H9 (cell line): ENCODE data around the gene CFAP97D1. TPM values are rescaled to one million over a fixed set of nuclear protein-coding genes. Genes with fewer than 3 reads are reported as not detected.

ENCODE experiments used
- DNase-seq: peaks from one replicate; pipeline ENCODE4 v3.0.0-alpha.2; 2017
- H2AFZ ChIP-seq: one replicate; pipeline ENCODE4 v1.6.1; 2013; ENCODE audit warnings: mild to moderate bottlenecking, low read length, control low read depth, moderate library complexity
- H2AK5ac ChIP-seq: 2 replicates; pipeline ENCODE4 v1.6.1; 2013; ENCODE audit warnings: low read length, control low read depth, mixed read lengths; ENCODE audit not compliant: insufficient read length
- H2BK120ac ChIP-seq: one replicate; pipeline ENCODE4 v1.6.1; 2013; ENCODE audit warnings: low read depth, mild to moderate bottlenecking, low read length, control low read depth, inconsistent platforms; ENCODE audit not compliant: poor library complexity, severe bottlenecking
- H2BK12ac ChIP-seq: 2 replicates; pipeline ENCODE4 v1.6.1; 2013; ENCODE audit warnings: low read length, control low read depth, mixed read lengths, low read depth; ENCODE audit not compliant: insufficient read length
- H2BK15ac ChIP-seq: 2 replicates; pipeline ENCODE4 v1.6.1; 2013; ENCODE audit warnings: low read depth, low read length, control low read depth
- H2BK20ac ChIP-seq: one replicate; pipeline ENCODE4 v1.6.1; 2013; ENCODE audit warnings: low read depth, mild to moderate bottlenecking, low read length, control low read depth, inconsistent platforms; ENCODE audit not compliant: poor library complexity, severe bottlenecking
- H2BK5ac ChIP-seq: 2 replicates; pipeline ENCODE4 v1.6.1; 2013; ENCODE audit warnings: low read length, control low read depth, mixed read lengths; ENCODE audit not compliant: insufficient read length
- H3K14ac ChIP-seq: 2 replicates; pipeline ENCODE4 v1.6.1; 2013; ENCODE audit warnings: low read length, control low read depth; ENCODE audit not compliant: insufficient read depth
- H3K18ac ChIP-seq: 2 replicates; pipeline ENCODE4 v1.6.1; 2013; ENCODE audit warnings: low read depth, mild to moderate bottlenecking, mixed read lengths, low read length, control low read depth; ENCODE audit not compliant: insufficient read length
- H3K23ac ChIP-seq: 2 replicates; pipeline ENCODE4 v1.6.1; 2013; ENCODE audit warnings: low read length, control low read depth, mixed read lengths, low read depth; ENCODE audit not compliant: insufficient read length
- H3K23me2 ChIP-seq: 2 replicates; pipeline ENCODE4 v1.6.1; 2013; ENCODE audit warnings: low read depth, mild to moderate bottlenecking, mixed read lengths, low read length, control low read depth; ENCODE audit not compliant: insufficient read length, poor library complexity, severe bottlenecking
- H3K27ac ChIP-seq: 2 replicates; pipeline ENCODE4 v1.5.1; 2013; ENCODE audit warnings: low read length, control low read depth, mixed read lengths, low read depth; ENCODE audit not compliant: insufficient read length
- H3K27me3 ChIP-seq: 2 replicates; pipeline ENCODE4 v1.6.1; 2013; ENCODE audit warnings: low read length, control low read depth, inconsistent platforms; ENCODE audit not compliant: insufficient read depth
- H3K4ac ChIP-seq: 2 replicates; pipeline ENCODE4 v1.6.1; 2013; ENCODE audit warnings: low read depth, mild to moderate bottlenecking, control low read depth, inconsistent platforms, low read length, moderate library complexity
- H3K4me1 ChIP-seq: 2 replicates; pipeline ENCODE4 v1.6.1; 2013; ENCODE audit warnings: low read length, control low read depth, inconsistent platforms; ENCODE audit not compliant: insufficient read depth
- H3K4me2 ChIP-seq: 2 replicates; pipeline ENCODE4 v1.6.1; 2013; ENCODE audit warnings: low read length, control low read depth, mixed read lengths; ENCODE audit not compliant: insufficient read length, insufficient read depth
- H3K56ac ChIP-seq: 2 replicates; pipeline ENCODE4 v1.6.1; 2013; ENCODE audit warnings: low read depth, mild to moderate bottlenecking, mixed read lengths, low read length, control low read depth; ENCODE audit not compliant: insufficient read length
- H3K79me1 ChIP-seq: 2 replicates; pipeline ENCODE4 v1.6.1; 2013; ENCODE audit warnings: low read depth, mild to moderate bottlenecking, moderate library complexity, low read length, control low read depth, inconsistent platforms; ENCODE audit not compliant: insufficient read depth, poor library complexity, severe bottlenecking
- H3K79me2 ChIP-seq: 2 replicates; pipeline ENCODE4 v1.6.1; 2013; ENCODE audit warnings: low read length, control low read depth, inconsistent platforms; ENCODE audit not compliant: insufficient read depth
- H3K9ac ChIP-seq: 2 replicates; pipeline ENCODE4 v1.6.1; 2013; ENCODE audit warnings: low read length, control low read depth, mixed read lengths; ENCODE audit not compliant: insufficient read length; ENCODE audit errors: extremely low read depth
- H3K9me3 ChIP-seq: one replicate; pipeline ENCODE4 v1.6.1; 2013; ENCODE audit warnings: low read depth, low read length, inconsistent platforms; ENCODE audit not compliant: control insufficient read depth
- H3T11ph ChIP-seq: one replicate; pipeline ENCODE4 v1.6.1; 2013; ENCODE audit warnings: mild to moderate bottlenecking, low read length, control low read depth, inconsistent platforms
- H4K20me1 ChIP-seq: one replicate; pipeline ENCODE4 v1.6.1; 2013; ENCODE audit not compliant: control insufficient read depth, insufficient read length, insufficient read depth
- H4K5ac ChIP-seq: 2 replicates; pipeline ENCODE4 v1.6.1; 2013; ENCODE audit warnings: low read depth, mild to moderate bottlenecking, mixed read lengths, low read length, control low read depth; ENCODE audit not compliant: insufficient read length
- H4K8ac ChIP-seq: replicated peaks from 2 replicates; pipeline ENCODE4 v1.6.1; 2013; ENCODE audit warnings: low read length, control low read depth, mixed read lengths, low read depth; ENCODE audit not compliant: insufficient read length
- H4K91ac ChIP-seq: 2 replicates; pipeline ENCODE4 v1.6.1; 2013; ENCODE audit warnings: low read depth, mild to moderate bottlenecking, moderate library complexity, mixed read lengths, low read length, control low read depth; ENCODE audit not compliant: insufficient read length
- H3K27ac Mint-ChIP-seq, 3 experiments: 2 replicates in 2 of 3; 3 replicates in 1 of 3; pipeline ENCODE4 v1.8.0; 2020 to 2021; ENCODE audit warnings: mixed read lengths in 3 of 3, mild to moderate bottlenecking in 1 of 3, moderate library complexity in 1 of 3
- H3K27me3 Mint-ChIP-seq: 2 replicates; pipeline ENCODE4 v1.8.0; 2021; ENCODE audit warnings: low read depth, mild to moderate bottlenecking, moderate library complexity, mixed read lengths
- H3K36me3 Mint-ChIP-seq, 3 experiments: 2 replicates in 2 of 3; 3 replicates in 1 of 3; pipeline ENCODE4 v1.8.0; 2020 to 2021; ENCODE audit warnings: low read depth in 3 of 3, mixed read lengths in 3 of 3; ENCODE audit not compliant: insufficient read depth in 1 of 3
- H3K4me1 Mint-ChIP-seq, 2 experiments: 2 replicates each; pipeline ENCODE4 v1.8.0; 2020; ENCODE audit warnings: mixed read lengths in 2 of 2
- H3K4me3 Mint-ChIP-seq, 2 experiments: 2 replicates in 1 of 2; 3 replicates in 1 of 2; pipeline ENCODE4 v1.8.0; 2020 to 2021; ENCODE audit warnings: mild to moderate bottlenecking in 2 of 2, mixed read lengths in 2 of 2, moderate library complexity in 1 of 2
- H3K9me3 Mint-ChIP-seq, 2 experiments: 2 replicates in 1 of 2; 3 replicates in 1 of 2; pipeline ENCODE4 v1.8.0; 2020; ENCODE audit warnings: mild to moderate bottlenecking in 2 of 2, mixed read lengths in 2 of 2, moderate library complexity in 1 of 2
- WGBS: extraction: QIAGEN DNeasy Blood & Tissue Kit; methylation state at CpG from one replicate; pipeline ENCODE4 v1.1.7; 2013; ENCODE audit warnings: missing lambda C conversion rate, low lambda C conversion rate, mixed read lengths; ENCODE audit not compliant: insufficient read length; ENCODE audit errors: extremely low coverage; 5-methylcytosine and 5-hydroxymethylcytosine counted together
- total RNA-seq: library from RNA; stranded (reverse); gene quantifications from 2 replicates; pipeline ENCODE4 v1.2.1, GENCODE V29; 2021
- TF ChIP-seq, protein P1 (sequence below): fragments of 200-600 bp; sonication (generic); conservative IDR thresholded peaks from 3 replicates; pipeline ENCODE4 v1.8.0; 2021; ENCODE audit warnings: antibody characterized with exemption, mild to moderate bottlenecking

CFAP97D1 gene
- total RNA-seq, 1 experiment from 2014 or later = not detected

DNA sequence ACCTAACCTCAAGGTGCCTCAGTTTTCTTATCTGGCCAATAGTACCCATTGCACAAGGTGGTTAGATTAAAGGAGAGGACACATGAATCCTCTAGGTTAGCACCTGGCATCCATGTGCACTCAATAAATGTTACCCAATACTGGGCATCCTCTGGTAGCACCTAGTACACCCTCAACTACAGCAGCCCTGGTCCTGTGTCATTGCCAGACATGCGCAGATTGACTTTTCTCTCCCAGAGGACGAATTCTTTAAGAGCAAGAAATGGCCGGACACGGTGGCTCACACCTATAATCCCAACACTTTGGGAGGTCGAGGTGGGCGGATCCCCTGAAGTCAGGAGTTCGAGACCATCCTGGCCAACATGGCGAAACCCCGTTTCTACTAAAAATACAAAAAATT, 8.8 kb upstream of the CFAP97D1 start:
- no peak overlapping the region for H3K4me3 Mint-ChIP-seq
- Histone ChIP-seq H3K79me2 (no peaks in the 10 kb centered on the region), H3K4me2 (no peak overlapping the region), H3K23ac (no peak overlapping the region), H3K18ac (no peak overlapping the region), H2BK12ac (no peak overlapping the region), H4K91ac (no peak overlapping the region), H3K14ac (no peak overlapping the region), H3K79me1 (no peaks in the 10 kb centered on the region), H3K9ac (no peak overlapping the region), H2AFZ (no peak overlapping the region), H3K23me2 (no peaks in the 10 kb centered on the region), H2AK5ac (no peak overlapping the region), H3K27me3 (no peaks in the 10 kb centered on the region), H2BK20ac (no peak overlapping the region), H2BK15ac (no peak overlapping the region), H3K27ac (no peak overlapping the region), H3T11ph (no peak overlapping the region), H3K4ac (no peak overlapping the region), H4K20me1 (no peaks in the 10 kb centered on the region), H3K56ac (no peak overlapping the region), H3K4me1 (no peaks in the 10 kb centered on the region), H4K5ac (no peak overlapping the region), H2BK120ac (no peak overlapping the region), H3K9me3 (no peaks in the 10 kb centered on the region), H4K8ac (no peak overlapping the region), H2BK5ac (no peak overlapping the region)
- DNase-seq = no peak
- peaks cover 4 to 59% (median 57%) of the 10 kb centered on the region in 3 experiments for H3K36me3 Mint-ChIP-seq
- H3K27ac Mint-ChIP-seq = no peak overlapping the region
- H3K27me3 Mint-ChIP-seq = no peaks in the 10 kb centered on the region
- no peaks in the 10 kb centered on the region for H3K9me3 Mint-ChIP-seq
- WGBS = no CpG with 5 or more reads among the region's 9 CpGs
- TF ChIP-seq, protein P1, sequence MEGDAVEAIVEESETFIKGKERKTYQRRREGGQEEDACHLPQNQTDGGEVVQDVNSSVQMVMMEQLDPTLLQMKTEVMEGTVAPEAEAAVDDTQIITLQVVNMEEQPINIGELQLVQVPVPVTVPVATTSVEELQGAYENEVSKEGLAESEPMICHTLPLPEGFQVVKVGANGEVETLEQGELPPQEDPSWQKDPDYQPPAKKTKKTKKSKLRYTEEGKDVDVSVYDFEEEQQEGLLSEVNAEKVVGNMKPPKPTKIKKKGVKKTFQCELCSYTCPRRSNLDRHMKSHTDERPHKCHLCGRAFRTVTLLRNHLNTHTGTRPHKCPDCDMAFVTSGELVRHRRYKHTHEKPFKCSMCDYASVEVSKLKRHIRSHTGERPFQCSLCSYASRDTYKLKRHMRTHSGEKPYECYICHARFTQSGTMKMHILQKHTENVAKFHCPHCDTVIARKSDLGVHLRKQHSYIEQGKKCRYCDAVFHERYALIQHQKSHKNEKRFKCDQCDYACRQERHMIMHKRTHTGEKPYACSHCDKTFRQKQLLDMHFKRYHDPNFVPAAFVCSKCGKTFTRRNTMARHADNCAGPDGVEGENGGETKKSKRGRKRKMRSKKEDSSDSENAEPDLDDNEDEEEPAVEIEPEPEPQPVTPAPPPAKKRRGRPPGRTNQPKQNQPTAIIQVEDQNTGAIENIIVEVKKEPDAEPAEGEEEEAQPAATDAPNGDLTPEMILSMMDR = no peak
- peaks cover 0 to 4% of the 10 kb centered on the region in 2 experiments; a peak in 3 of 4 replicates for H3K4me1 Mint-ChIP-seq
